ENCODE measurements around the gene ADAM22. TPM values are rescaled to one million over a fixed set of nuclear protein-coding genes. Genes with fewer than 3 reads are reported as not detected.

The ADAM22 gene
- under 0.01 and 0.86 TPM in 2 replicates for total RNA-seq

DNA sequence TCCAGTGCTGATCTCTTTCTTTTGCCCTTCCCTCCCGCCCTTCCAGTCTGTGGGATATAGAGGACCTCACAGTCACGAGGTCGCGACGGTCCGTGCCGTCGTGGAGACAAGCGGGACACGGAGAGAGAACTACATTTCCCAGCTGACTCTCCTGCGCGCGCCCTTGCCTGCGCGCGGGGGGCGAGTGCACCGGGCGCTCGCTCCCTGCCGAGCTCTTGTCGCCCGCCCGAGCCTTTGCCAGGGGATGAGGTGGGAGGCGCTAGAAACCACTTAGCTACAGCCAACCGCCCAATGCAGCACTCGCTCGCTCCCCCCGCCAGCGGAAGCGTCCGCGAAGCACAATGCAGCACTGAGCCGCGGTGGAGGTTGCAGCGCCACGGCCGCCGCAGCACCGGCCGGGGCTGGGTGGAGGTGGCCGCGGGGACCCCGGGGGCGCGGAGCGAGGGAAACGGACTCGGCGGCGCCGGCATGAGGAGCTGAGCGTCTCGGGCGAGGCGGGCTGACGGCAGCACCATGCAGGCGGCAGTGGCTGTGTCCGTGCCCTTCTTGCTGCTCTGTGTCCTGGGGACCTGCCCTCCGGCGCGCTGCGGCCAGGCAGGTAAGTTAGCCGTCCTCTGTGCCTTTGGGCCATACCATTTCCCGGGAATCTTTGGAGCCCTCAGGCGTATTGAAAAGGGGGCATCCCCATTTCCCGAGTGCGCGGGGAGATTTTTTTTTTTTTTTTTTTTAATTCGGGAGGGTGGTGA is at the start of gene ADAM22:
Gene ADAM22 (plus strand): TSS at position 299 of the 746 bp plus-strand sequence. CDS start 215 bp downstream, at position 514.

DNA sequence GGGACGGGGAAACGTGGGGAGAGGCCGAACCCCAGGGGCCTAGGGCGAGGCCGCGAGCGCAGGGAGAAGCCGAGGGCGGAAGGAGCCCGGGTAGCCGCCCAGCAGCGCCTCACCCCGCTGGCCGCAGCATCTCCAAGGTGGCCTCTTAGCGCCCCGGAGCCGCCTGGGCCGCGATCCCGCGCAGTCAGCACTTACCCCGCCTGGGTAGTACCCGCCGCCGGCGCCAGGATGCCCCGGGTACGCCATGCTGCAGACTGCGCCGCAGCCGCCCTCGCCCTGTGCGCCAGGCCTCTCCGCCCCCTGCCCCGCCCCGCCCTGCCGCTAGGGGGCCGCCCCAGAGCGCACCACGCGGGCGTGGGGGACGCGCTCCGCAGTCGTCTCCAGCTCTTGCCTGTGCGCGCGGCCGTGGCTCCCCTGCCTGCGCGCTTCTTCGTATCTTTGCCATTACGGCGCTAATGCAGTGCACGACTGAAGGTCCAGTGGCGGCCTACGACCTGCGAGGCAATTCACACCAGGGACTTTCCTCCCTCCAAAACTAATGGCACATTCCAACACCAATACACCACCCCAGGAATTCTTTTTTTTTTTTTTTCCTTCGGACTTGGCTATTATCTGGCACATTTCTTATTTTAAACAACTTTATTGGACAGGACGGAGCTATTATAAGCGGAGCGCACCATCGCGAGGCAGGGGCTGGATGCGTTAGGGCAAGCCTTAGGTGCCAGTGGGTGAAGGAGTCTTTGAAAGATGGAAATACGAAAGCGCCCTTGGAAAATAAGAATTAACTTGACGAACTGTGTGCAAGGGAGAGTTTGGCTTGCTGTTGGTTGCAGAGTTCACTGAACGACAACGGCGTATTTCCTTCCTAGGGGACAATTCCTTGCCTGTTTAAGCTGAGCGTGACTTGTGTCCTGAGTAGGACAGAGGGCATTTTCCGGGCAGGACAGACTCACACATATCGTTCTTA is 286.0 kb downstream of the ADAM22 start, which contains the start of gene SRI:
Gene SRI (minus strand): TSS at position 258 of the 967 bp plus-strand sequence. CDS start 12 bp downstream, at position 246.

Other genes starting within 250 kb of the ADAM22 start
- gene SLC25A40, start 57.9 kb upstream of the ADAM22 start, total RNA-seq = 6.6 and 10.7 TPM in 2 replicates
- 5.3 and 54.5 TPM in 2 replicates for gene DBF4, start 57.8 kb upstream of the ADAM22 start, total RNA-seq

Measured in placental pericyte (primary cell).